Brain microvascular endothelial cell (primary cell): ENCODE data around the gene CLCN1.

ENCODE experiments used
- DNase-seq: peaks from one replicate; pipeline ENCODE4 v3.0.0-alpha.2; 2020
- H3K27ac ChIP-seq: fragments of 250-450 bp; sonication (Bioruptor Pico); 2 replicates; pipeline ENCODE4 v1.5.1; 2020; ENCODE audit warnings: mild to moderate bottlenecking, moderate library complexity
- H3K27me3 ChIP-seq: fragments of 250-450 bp; sonication (Bioruptor Pico); replicated peaks from 2 replicates; pipeline ENCODE4 v1.5.1; 2020; ENCODE audit warnings: mild to moderate bottlenecking
- H3K36me3 ChIP-seq: fragments of 250-450 bp; sonication (Bioruptor Pico); replicated peaks from 2 replicates; pipeline ENCODE4 v1.5.1; 2020; ENCODE audit warnings: mild to moderate bottlenecking
- H3K4me3 ChIP-seq: 2 replicates; pipeline ENCODE4 v1.5.1; 2011; ENCODE audit warnings: low read depth, mild to moderate bottlenecking, control low read depth, low read length, moderate library complexity
- CTCF ChIP-seq: IDR thresholded peaks from 2 replicates; pipeline ENCODE4 v1.5.1; 2011; ENCODE audit warnings: low read depth, mild to moderate bottlenecking, moderate library complexity, low read length, control low read depth, inconsistent platforms; ENCODE audit errors: missing control alignments
- in situ Hi-C: cut with HindIII; loops from 2 replicates; pipeline ENCODE4 v1.10.0; 2017; ENCODE audit warnings: low sequenced_read_pairs, low pct_ligation_motif_present

The CLCN1 gene

GRCh38 chr7:143295870-143296269 lies 20.0 kb upstream of the CLCN1 start:
- no peak for TF ChIP-seq CTCF
- no peak overlapping the region for H3K4me3 ChIP-seq
- peak; percentile 30 for DNase-seq
- H3K27ac ChIP-seq, result peak overlapping the region; percentile 82
- H3K36me3 ChIP-seq, result peaks cover 48% of the 10 kb centered on the region
- H3K27me3 ChIP-seq, result no peaks in the 10 kb centered on the region
- in situ Hi-C loops, result no loop called here

DNA sequence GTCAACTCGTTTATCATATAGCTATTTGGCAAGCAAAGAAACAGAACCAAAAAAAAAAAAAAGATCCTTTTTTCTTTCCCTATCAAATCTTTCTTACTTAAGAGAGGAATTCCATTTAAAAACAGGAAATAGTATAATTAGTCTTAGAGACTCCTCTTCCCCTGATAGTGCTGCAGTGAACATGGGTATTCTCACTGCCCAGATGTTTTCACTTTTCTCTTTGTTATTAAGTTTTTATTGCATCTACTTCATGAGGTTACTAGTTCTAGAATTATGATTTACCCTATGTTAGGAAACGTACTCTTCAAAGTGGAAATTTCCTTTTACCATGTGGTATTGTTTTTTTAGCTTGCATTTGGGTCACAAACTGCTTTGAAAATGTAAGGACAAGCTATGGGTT lies 19.2 kb upstream of the CLCN1 start:
- in situ Hi-C loops, result no loop called here
- peak overlapping the region; percentile 82 for H3K27ac ChIP-seq

GRCh38 chr7:143299346-143299745 lies 16.6 kb upstream of the CLCN1 start:
- TF ChIP-seq CTCF, result no peak
- Histone ChIP-seq H3K27ac (no peak overlapping the region), H3K4me3 (no peak overlapping the region), H3K27me3 (no peaks in the 10 kb centered on the region), H3K36me3 (peaks cover 47% of the 10 kb centered on the region)
- DNase-seq, result no peak
- in situ Hi-C loops, result no loop called here

More for the DNA sequence above, 19.2 kb upstream of the CLCN1 start:
- Histone ChIP-seq H3K27me3 (no peaks in the 10 kb centered on the region), H3K36me3 (peaks cover 52% of the 10 kb centered on the region), H3K4me3 (no peak overlapping the region)
- no peak for TF ChIP-seq CTCF
- DNase-seq, result no peak

GRCh38 chr7:143299840-143300239 lies 16.1 kb upstream of the CLCN1 start:
- Histone ChIP-seq H3K4me3 (no peak overlapping the region), H3K27me3 (no peaks in the 10 kb centered on the region), H3K36me3 (peaks cover 47% of the 10 kb centered on the region), H3K27ac (no peak overlapping the region)
- DNase-seq, result no peak
- TF ChIP-seq CTCF, result peak; percentile 79
- in situ Hi-C loops, result no loop called here

DNA sequence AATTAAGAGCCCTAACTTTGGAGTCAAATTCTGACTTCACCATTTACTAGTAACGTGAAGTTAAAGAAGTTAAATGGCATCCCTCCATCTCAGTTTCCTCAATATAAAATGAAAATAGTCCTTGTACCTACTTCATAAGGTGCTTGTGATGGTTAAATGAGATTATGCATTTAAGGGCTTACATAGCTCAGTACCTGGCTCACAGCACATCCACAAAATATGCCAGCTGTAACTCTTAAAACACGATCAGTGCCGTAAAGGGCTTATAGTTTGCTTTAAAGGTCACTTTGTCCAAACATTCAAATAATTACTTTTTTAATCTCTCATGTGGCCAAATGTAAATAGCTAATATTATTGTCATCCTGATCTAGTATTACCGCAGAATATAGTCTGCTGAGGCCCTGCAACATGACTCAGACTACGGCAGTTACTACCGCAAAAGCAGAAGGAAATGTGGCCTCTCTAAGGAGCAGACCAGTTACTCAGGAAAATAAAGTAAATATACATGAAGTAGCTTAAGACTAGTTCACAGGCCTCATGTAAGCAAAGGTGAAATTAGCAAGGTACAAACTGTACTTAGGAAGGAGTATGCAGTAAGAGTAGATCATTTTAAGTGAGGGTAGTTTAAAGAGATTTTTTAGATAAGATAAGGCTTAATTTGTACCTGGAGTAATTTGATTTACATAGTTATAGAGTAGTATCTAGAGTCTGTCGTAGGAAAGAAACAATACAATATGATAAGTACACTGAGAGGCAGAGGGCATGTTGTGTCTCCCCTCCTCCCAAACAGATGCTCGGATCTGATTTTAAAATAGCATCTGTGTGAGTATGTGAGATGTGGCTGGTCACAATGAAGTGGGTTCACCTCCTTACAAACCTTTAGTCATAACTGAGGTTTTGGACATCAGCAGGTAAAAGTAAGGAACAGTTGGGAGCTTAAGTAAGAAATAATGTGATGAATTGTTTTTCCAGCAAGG lies 14.7 kb upstream of the CLCN1 start:
- no peak for TF ChIP-seq CTCF
- H3K27ac ChIP-seq, result peak overlapping the region; percentile 33
- no peaks in the 10 kb centered on the region for H3K27me3 ChIP-seq
- H3K4me3 ChIP-seq, result no peak overlapping the region
- peaks cover 54% of the 10 kb centered on the region for H3K36me3 ChIP-seq
- peak; percentile 68 for DNase-seq
- in situ Hi-C loops, result no loop called here
